WTC11 (cell line): ENCODE measurements around the gene FAM163A. TPM values are rescaled to one million over a fixed set of nuclear protein-coding genes. Genes with fewer than 3 reads are reported as not detected.

ENCODE experiments used
- ATAC-seq: fragments of 200-7000 bp; cut with Tn5 transposase; 2 replicates; pipeline ENCODE4 v1.10.0; 2021; ENCODE audit warnings: mild to moderate bottlenecking, moderate library complexity
- CTCF ChIA-PET: fragments of 300-600 bp; sonication (Branson Sonifier 250); formaldehyde crosslinking; loops from one replicate; lab custom pipeline; 2021; ENCODE audit warnings: antibody characterized with exemption; lab: Charles Lee
- POLR2A ChIA-PET: fragments of 350-600 bp; sonication (Branson Sonifier 250); formaldehyde crosslinking; loops from one replicate; lab custom pipeline; 2021; ENCODE audit warnings: antibody characterized with exemption; lab: Charles Lee
- DNase-seq: peaks from one replicate; pipeline ENCODE4 v3.0.0; 2021; ENCODE audit warnings: low spot score
- H3K27ac Mint-ChIP-seq: 2 replicates; pipeline ENCODE4 v1.8.0; 2021; ENCODE audit warnings: mixed read lengths
- H3K27me3 Mint-ChIP-seq: 2 replicates; pipeline ENCODE4 v1.8.0; 2021; ENCODE audit warnings: low read depth, mild to moderate bottlenecking, moderate library complexity, mixed read lengths
- H3K36me3 Mint-ChIP-seq: 2 replicates; pipeline ENCODE4 v1.8.0; 2021; ENCODE audit warnings: mixed read lengths
- H3K4me1 Mint-ChIP-seq: 2 replicates; pipeline ENCODE4 v1.8.0; 2022; ENCODE audit warnings: mixed read lengths
- H3K4me3 Mint-ChIP-seq: 2 replicates; pipeline ENCODE4 v1.8.0; 2021; ENCODE audit warnings: mild to moderate bottlenecking, moderate library complexity, mixed read lengths
- H3K9me3 Mint-ChIP-seq: 2 replicates; pipeline ENCODE4 v1.8.0; 2021; ENCODE audit warnings: mixed read lengths
- AFF4 ChIP-seq: sonication (generic); formaldehyde crosslinking; IDR thresholded peaks from 2 replicates; pipeline ENCODE4 v1.8.1; 2023; ENCODE audit warnings: mild to moderate bottlenecking, missing genetic modification reagents, borderline replicate concordance
- ATF1 ChIP-seq: sonication (generic); formaldehyde crosslinking; IDR thresholded peaks from 2 replicates; pipeline ENCODE4 v1.8.1; 2023; ENCODE audit warnings: mild to moderate bottlenecking, moderate library complexity, missing genetic modification reagents
- ELF4 ChIP-seq: sonication (generic); formaldehyde crosslinking; IDR thresholded peaks from 2 replicates; pipeline ENCODE4 v1.8.1; 2022; ENCODE audit warnings: low read depth, mild to moderate bottlenecking, moderate library complexity, missing genetic modification reagents
- EMX1 ChIP-seq: fragments of 250-450 bp; sonication (Bioruptor Pico); IDR thresholded peaks from 2 replicates; pipeline ENCODE4 v1.8.0; 2021; ENCODE audit warnings: mild to moderate bottlenecking
- ESRRA ChIP-seq: sonication (generic); formaldehyde crosslinking; IDR thresholded peaks from 2 replicates; pipeline ENCODE4 v1.8.1; 2022; ENCODE audit warnings: mild to moderate bottlenecking, missing genetic modification reagents, borderline replicate concordance
- FOXP4 ChIP-seq: sonication (generic); formaldehyde crosslinking; IDR thresholded peaks from 2 replicates; pipeline ENCODE4 v1.8.0; 2022; ENCODE audit warnings: mild to moderate bottlenecking, missing genetic modification reagents
- GRHL2 ChIP-seq: fragments of 250-450 bp; sonication (Bioruptor Pico); IDR thresholded peaks from 2 replicates; pipeline ENCODE4 v1.8.0; 2022; ENCODE audit warnings: mild to moderate bottlenecking, moderate library complexity; ENCODE audit not compliant: insufficient replicate concordance, severe bottlenecking
- GTF2I ChIP-seq: fragments of 250-450 bp; sonication (Bioruptor Pico); conservative IDR thresholded peaks from 2 replicates; pipeline ENCODE4 v1.4.0; 2021; ENCODE audit warnings: mild to moderate bottlenecking
- HMGXB4 ChIP-seq: sonication (generic); formaldehyde crosslinking; IDR thresholded peaks from 2 replicates; pipeline ENCODE4 v1.8.1; 2023; ENCODE audit warnings: mild to moderate bottlenecking, moderate library complexity, missing genetic modification reagents
- IRF2 ChIP-seq: sonication (generic); formaldehyde crosslinking; IDR thresholded peaks from 2 replicates; pipeline ENCODE4 v1.8.0; 2022; ENCODE audit warnings: low read depth, missing genetic modification reagents, borderline replicate concordance
- JAZF1 ChIP-seq: fragments of 250-450 bp; sonication (Bioruptor Pico); IDR thresholded peaks from 2 replicates; pipeline ENCODE4 v1.9.0; 2021; ENCODE audit warnings: moderate library complexity, mild to moderate bottlenecking, inconsistent platforms
- NFE2L1 ChIP-seq: sonication (generic); formaldehyde crosslinking; IDR thresholded peaks from 2 replicates; pipeline ENCODE4 v1.8.1; 2023; ENCODE audit warnings: missing genetic modification reagents
- NR3C1 ChIP-seq: sonication (generic); formaldehyde crosslinking; conservative IDR thresholded peaks from 2 replicates; pipeline ENCODE4 v1.8.1; 2023; ENCODE audit warnings: low read depth, mild to moderate bottlenecking, missing genetic modification reagents
- PREB ChIP-seq: sonication (generic); formaldehyde crosslinking; IDR thresholded peaks from 2 replicates; pipeline ENCODE4 v1.8.1; 2022; ENCODE audit warnings: mild to moderate bottlenecking, missing genetic modification reagents, moderate library complexity, borderline replicate concordance
- RELA ChIP-seq: sonication (generic); formaldehyde crosslinking; IDR thresholded peaks from 2 replicates; pipeline ENCODE4 v1.8.1; 2022; ENCODE audit warnings: missing genetic modification reagents, mild to moderate bottlenecking, borderline replicate concordance
- TEAD1 ChIP-seq: sonication (generic); formaldehyde crosslinking; IDR thresholded peaks from 2 replicates; pipeline ENCODE4 v1.8.0; 2022; ENCODE audit warnings: mild to moderate bottlenecking, missing genetic modification reagents
- ZBTB21 ChIP-seq: sonication (generic); formaldehyde crosslinking; IDR thresholded peaks from 2 replicates; pipeline ENCODE4 v1.8.1; 2023; ENCODE audit warnings: mild to moderate bottlenecking, missing genetic modification reagents, borderline replicate concordance
- ZNF121 ChIP-seq: sonication (generic); formaldehyde crosslinking; IDR thresholded peaks from 2 replicates; pipeline ENCODE4 v1.8.0; 2023; ENCODE audit warnings: missing genetic modification reagents
- ZNF396 ChIP-seq: fragments of 250-450 bp; sonication (Bioruptor Pico); IDR thresholded peaks from 2 replicates; pipeline ENCODE4 v1.8.0; 2021; ENCODE audit warnings: mild to moderate bottlenecking, moderate library complexity, borderline replicate concordance
- ZNF416 ChIP-seq: fragments of 250-450 bp; sonication (Bioruptor Pico); IDR thresholded peaks from 2 replicates; pipeline ENCODE4 v1.9.0; 2021; ENCODE audit warnings: mild to moderate bottlenecking, inconsistent platforms
- ZNF425 ChIP-seq: fragments of 250-450 bp; sonication (Bioruptor Pico); conservative IDR thresholded peaks from 2 replicates; pipeline ENCODE4 v1.9.0; 2021; ENCODE audit warnings: mild to moderate bottlenecking
- ZSCAN18 ChIP-seq: fragments of 250-450 bp; sonication (Bioruptor Pico); IDR thresholded peaks from 2 replicates; pipeline ENCODE4 v2.1.2; 2022; ENCODE audit warnings: mild to moderate bottlenecking, moderate library complexity
- total RNA-seq: library from RNA; stranded (reverse); gene quantifications from 3 replicates; pipeline ENCODE4 v1.2.3, GENCODE V29; 2021

FAM163A gene
- total RNA-seq, 1 experiment from 2014 or later, result 0.07 TPM

GRCh38 chr1:179807691-179808485 lies 64.8 kb downstream of the FAM163A start:
- DNase-seq, result no peak
- peaks cover 5% of the 10 kb centered on the region; the same call in 1 of the 2 replicates for H3K9me3 Mint-ChIP-seq
- no peak for TF ChIP-seq ATF1 (CRISPR knock-in tag)
- TF ChIP-seq NFE2L1 (CRISPR knock-in tag), result no peak
- TF ChIP-seq ESRRA (CRISPR knock-in tag), result no peak
- no peak for TF ChIP-seq ZSCAN18 (CRISPR knock-in tag)
- no peak for TF ChIP-seq GRHL2 (CRISPR knock-in tag)
- no peak for TF ChIP-seq RELA
- TF ChIP-seq FOXP4 (CRISPR knock-in tag), result no peak
- no peak for TF ChIP-seq GTF2I
- TF ChIP-seq, all 79 proteins: peak for 0
- no peak overlapping the region for H3K27ac Mint-ChIP-seq
- POLR2A ChIA-PET, result no interaction called here
- H3K4me3 Mint-ChIP-seq, result no peak overlapping the region
- CTCF ChIA-PET, result interaction anchor here (2.2 to 14.7 kb wide), 2 partner anchors 30 to 101 kb away, joined by 8 to 914 read pairs; no protein-coding TSS in a partner anchor
- ATAC-seq, result no peak
- peaks cover 3% of the 10 kb centered on the region; the same call in 1 of the 2 replicates for H3K27me3 Mint-ChIP-seq
- no peaks in the 10 kb centered on the region for H3K4me1 Mint-ChIP-seq
- no peaks in the 10 kb centered on the region for H3K36me3 Mint-ChIP-seq

GRCh38 chr1:179808503-179808902 lies 65.4 kb downstream of the FAM163A start:
- H3K27me3 Mint-ChIP-seq, result peaks cover 3% of the 10 kb centered on the region; the same call in 1 of the 2 replicates
- ChIA-PET CTCF (interaction anchor here (1.8 to 14.7 kb wide), 8 partner anchors 11 to 515 kb away, joined by 5 to 914 read pairs (median 22); partner anchors contain the start of gene SOAT1), POLR2A (no interaction called here)
- TF ChIP-seq TEAD1 (CRISPR knock-in tag) (no peak), PREB (CRISPR knock-in tag) (no peak), ZNF416 (CRISPR knock-in tag) (no peak), GRHL2 (CRISPR knock-in tag) (no peak), ZBTB21 (CRISPR knock-in tag) (no peak), JAZF1 (no peak), ZNF121 (CRISPR knock-in tag) (no peak), EMX1 (no peak), NFE2L1 (CRISPR knock-in tag) (no peak), ELF4 (CRISPR knock-in tag) (no peak), NR3C1 (no peak), HMGXB4 (CRISPR knock-in tag) (no peak), ZNF425 (CRISPR knock-in tag) (no peak), IRF2 (CRISPR knock-in tag) (no peak), AFF4 (CRISPR knock-in tag) (no peak), ZNF396 (CRISPR knock-in tag) (no peak)
- H3K36me3 Mint-ChIP-seq, result no peaks in the 10 kb centered on the region
- no peak for ATAC-seq
- DNase-seq, result no peak
- H3K9me3 Mint-ChIP-seq, result peaks cover 5% of the 10 kb centered on the region; the same call in 1 of the 2 replicates
- H3K4me3 Mint-ChIP-seq, result no peak overlapping the region
- no peaks in the 10 kb centered on the region for H3K4me1 Mint-ChIP-seq
- no peak overlapping the region for H3K27ac Mint-ChIP-seq
